GM23338 (cell line): Measurements from ENCODE around the gene SSTR4. TPM values are rescaled to one million over a fixed set of nuclear protein-coding genes. Genes with fewer than 3 reads are reported as not detected.

Source experiments
- ATAC-seq: fragments of 200-7000 bp; cut with Tn5 transposase; 3 replicates; pipeline ENCODE4 v1.9.1; 2020
- DNase-seq: peaks from one replicate; pipeline ENCODE4 v3.0.0-alpha.2; 2015; ENCODE audit warnings: low spot score
- H2AFZ ChIP-seq: fragments of 200-600 bp; sonication (generic); 2 replicates; pipeline ENCODE4 v1.8.0; 2016; ENCODE audit warnings: antibody characterized with exemption, mild to moderate bottlenecking, moderate library complexity
- H3F3A ChIP-seq: fragments of 200-600 bp; sonication (generic); replicated peaks from 2 replicates; pipeline ENCODE4 v1.8.0; 2017; ENCODE audit warnings: antibody characterized with exemption, mixed run types, low read depth
- H3K27ac ChIP-seq: fragments of 200-600 bp; sonication (generic); 2 replicates; pipeline ENCODE4 v1.6.1; 2016; ENCODE audit warnings: low read depth
- H3K27me3 ChIP-seq: fragments of 200-600 bp; sonication (generic); 2 replicates; pipeline ENCODE4 v1.8.0; 2016; ENCODE audit warnings: mild to moderate bottlenecking, mixed run types, moderate library complexity; ENCODE audit not compliant: insufficient read depth
- H3K36me3 ChIP-seq: fragments of 200-600 bp; sonication (generic); 2 replicates; pipeline ENCODE4 v1.8.0; 2016; ENCODE audit warnings: mild to moderate bottlenecking; ENCODE audit not compliant: insufficient read depth
- H3K4me1 ChIP-seq: fragments of 200-600 bp; sonication (generic); 2 replicates; pipeline ENCODE4 v1.8.0; 2016; ENCODE audit warnings: mild to moderate bottlenecking, moderate library complexity; ENCODE audit not compliant: insufficient read depth
- H3K4me2 ChIP-seq: fragments of 200-600 bp; sonication (generic); 2 replicates; pipeline ENCODE4 v1.7.1; 2017; ENCODE audit warnings: mixed run types
- H3K4me3 ChIP-seq: fragments of 200-600 bp; sonication (generic); 2 replicates; pipeline ENCODE4 v1.6.1; 2016; ENCODE audit warnings: mixed run types
- H3K79me2 ChIP-seq: fragments of 200-600 bp; sonication (generic); replicated peaks from 2 replicates; pipeline ENCODE4 v1.8.0; 2017; ENCODE audit warnings: mild to moderate bottlenecking; ENCODE audit not compliant: insufficient read depth
- H3K9me2 ChIP-seq: fragments of 200-600 bp; sonication (generic); 2 replicates; pipeline ENCODE4 v1.8.0; 2017; ENCODE audit not compliant: insufficient read depth
- H4K20me1 ChIP-seq: fragments of 200-600 bp; sonication (generic); replicated peaks from 2 replicates; pipeline ENCODE4 v1.8.0; 2017; ENCODE audit warnings: mild to moderate bottlenecking; ENCODE audit not compliant: insufficient read depth
- H3K27ac Mint-ChIP-seq: 2 replicates; pipeline ENCODE4 v1.8.0; 2020; ENCODE audit warnings: inconsistent platforms, mild to moderate bottlenecking, moderate library complexity, mixed read lengths
- H3K27me3 Mint-ChIP-seq: 3 replicates; pipeline ENCODE4 v1.8.0; 2022; ENCODE audit warnings: low read depth, mild to moderate bottlenecking, moderate library complexity, mixed read lengths, inconsistent platforms; ENCODE audit not compliant: insufficient read depth, poor library complexity
- H3K36me3 Mint-ChIP-seq: 3 replicates; pipeline ENCODE4 v1.8.0; 2021; ENCODE audit warnings: low read depth, mild to moderate bottlenecking, inconsistent platforms, moderate library complexity, mixed read lengths
- H3K4me1 Mint-ChIP-seq: 3 replicates; pipeline ENCODE4 v1.8.0; 2020; ENCODE audit warnings: mild to moderate bottlenecking, inconsistent platforms, mixed read lengths
- H3K4me3 Mint-ChIP-seq: 3 replicates; pipeline ENCODE4 v1.8.0; 2021; ENCODE audit warnings: moderate library complexity, mild to moderate bottlenecking, inconsistent platforms, mixed read lengths
- H3K9me3 Mint-ChIP-seq: 3 replicates; pipeline ENCODE4 v1.8.0; 2020; ENCODE audit warnings: moderate library complexity, mild to moderate bottlenecking, inconsistent platforms, mixed read lengths
- CREB1 ChIP-seq: fragments of 250-450 bp; sonication (Bioruptor Pico); IDR thresholded peaks from 2 replicates; pipeline ENCODE4 v1.5.0; 2020; ENCODE audit warnings: low read depth, mild to moderate bottlenecking, moderate library complexity
- EZH2 ChIP-seq: fragments of 200-600 bp; sonication (generic); IDR thresholded peaks from one replicate; pipeline ENCODE4 v1.8.0; 2017; ENCODE audit warnings: antibody characterized with exemption, mild to moderate bottlenecking, low read depth; ENCODE audit not compliant: unreplicated experiment
- ZNF331 ChIP-seq: fragments of 250-450 bp; sonication (Bioruptor Pico); IDR thresholded peaks from 2 replicates; pipeline ENCODE4 v1.5.0; 2020; ENCODE audit warnings: low read depth, mild to moderate bottlenecking, moderate library complexity
- polyA plus RNA-seq: library from polyadenylated mRNA; unstranded; fragments of >200 nt; fragmentation: Nextera tagmentation; extraction: Ambion mirVana; gene quantifications from 2 replicates; pipeline ENCODE4 v1.2.1, GENCODE V29; 2016
- total RNA-seq: library from RNA; depleted of rRNA; stranded (reverse); fragments of >200 nt; shearing (Covaris generic); gene quantifications from 2 replicates; pipeline ENCODE4 v1.2.3, GENCODE V29; 2014
- TF ChIP-seq, protein P1 (sequence below): fragments of 250-450 bp; sonication (Bioruptor Pico); IDR thresholded peaks from 2 replicates; pipeline ENCODE4 v1.5.0; 2020; ENCODE audit warnings: mild to moderate bottlenecking, moderate library complexity

Gene SSTR4
- total and polyA plus RNA-seq, 2 experiments from 2014 or later, result not detected

DNA sequence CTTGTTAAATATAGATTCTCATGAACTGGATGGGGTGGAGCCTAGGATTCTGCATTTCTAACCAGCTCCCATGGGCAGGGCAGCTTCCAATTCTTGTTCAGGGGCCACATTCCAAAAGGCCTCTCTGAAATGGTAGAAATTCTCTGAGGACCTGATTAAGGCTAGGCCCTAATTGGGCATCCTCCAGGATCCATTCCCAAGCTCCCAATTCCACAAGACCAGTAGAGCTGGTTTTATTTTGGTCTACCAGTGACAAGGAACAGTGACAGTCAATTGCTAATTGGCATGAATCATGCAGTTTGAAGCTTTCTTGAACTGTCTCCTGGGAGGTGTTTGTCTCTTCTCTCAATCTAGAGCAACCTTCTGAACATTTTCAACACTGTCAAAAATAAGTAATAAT is 11.3 kb downstream of the SSTR4 start (continued):
- TF ChIP-seq, protein P1, sequence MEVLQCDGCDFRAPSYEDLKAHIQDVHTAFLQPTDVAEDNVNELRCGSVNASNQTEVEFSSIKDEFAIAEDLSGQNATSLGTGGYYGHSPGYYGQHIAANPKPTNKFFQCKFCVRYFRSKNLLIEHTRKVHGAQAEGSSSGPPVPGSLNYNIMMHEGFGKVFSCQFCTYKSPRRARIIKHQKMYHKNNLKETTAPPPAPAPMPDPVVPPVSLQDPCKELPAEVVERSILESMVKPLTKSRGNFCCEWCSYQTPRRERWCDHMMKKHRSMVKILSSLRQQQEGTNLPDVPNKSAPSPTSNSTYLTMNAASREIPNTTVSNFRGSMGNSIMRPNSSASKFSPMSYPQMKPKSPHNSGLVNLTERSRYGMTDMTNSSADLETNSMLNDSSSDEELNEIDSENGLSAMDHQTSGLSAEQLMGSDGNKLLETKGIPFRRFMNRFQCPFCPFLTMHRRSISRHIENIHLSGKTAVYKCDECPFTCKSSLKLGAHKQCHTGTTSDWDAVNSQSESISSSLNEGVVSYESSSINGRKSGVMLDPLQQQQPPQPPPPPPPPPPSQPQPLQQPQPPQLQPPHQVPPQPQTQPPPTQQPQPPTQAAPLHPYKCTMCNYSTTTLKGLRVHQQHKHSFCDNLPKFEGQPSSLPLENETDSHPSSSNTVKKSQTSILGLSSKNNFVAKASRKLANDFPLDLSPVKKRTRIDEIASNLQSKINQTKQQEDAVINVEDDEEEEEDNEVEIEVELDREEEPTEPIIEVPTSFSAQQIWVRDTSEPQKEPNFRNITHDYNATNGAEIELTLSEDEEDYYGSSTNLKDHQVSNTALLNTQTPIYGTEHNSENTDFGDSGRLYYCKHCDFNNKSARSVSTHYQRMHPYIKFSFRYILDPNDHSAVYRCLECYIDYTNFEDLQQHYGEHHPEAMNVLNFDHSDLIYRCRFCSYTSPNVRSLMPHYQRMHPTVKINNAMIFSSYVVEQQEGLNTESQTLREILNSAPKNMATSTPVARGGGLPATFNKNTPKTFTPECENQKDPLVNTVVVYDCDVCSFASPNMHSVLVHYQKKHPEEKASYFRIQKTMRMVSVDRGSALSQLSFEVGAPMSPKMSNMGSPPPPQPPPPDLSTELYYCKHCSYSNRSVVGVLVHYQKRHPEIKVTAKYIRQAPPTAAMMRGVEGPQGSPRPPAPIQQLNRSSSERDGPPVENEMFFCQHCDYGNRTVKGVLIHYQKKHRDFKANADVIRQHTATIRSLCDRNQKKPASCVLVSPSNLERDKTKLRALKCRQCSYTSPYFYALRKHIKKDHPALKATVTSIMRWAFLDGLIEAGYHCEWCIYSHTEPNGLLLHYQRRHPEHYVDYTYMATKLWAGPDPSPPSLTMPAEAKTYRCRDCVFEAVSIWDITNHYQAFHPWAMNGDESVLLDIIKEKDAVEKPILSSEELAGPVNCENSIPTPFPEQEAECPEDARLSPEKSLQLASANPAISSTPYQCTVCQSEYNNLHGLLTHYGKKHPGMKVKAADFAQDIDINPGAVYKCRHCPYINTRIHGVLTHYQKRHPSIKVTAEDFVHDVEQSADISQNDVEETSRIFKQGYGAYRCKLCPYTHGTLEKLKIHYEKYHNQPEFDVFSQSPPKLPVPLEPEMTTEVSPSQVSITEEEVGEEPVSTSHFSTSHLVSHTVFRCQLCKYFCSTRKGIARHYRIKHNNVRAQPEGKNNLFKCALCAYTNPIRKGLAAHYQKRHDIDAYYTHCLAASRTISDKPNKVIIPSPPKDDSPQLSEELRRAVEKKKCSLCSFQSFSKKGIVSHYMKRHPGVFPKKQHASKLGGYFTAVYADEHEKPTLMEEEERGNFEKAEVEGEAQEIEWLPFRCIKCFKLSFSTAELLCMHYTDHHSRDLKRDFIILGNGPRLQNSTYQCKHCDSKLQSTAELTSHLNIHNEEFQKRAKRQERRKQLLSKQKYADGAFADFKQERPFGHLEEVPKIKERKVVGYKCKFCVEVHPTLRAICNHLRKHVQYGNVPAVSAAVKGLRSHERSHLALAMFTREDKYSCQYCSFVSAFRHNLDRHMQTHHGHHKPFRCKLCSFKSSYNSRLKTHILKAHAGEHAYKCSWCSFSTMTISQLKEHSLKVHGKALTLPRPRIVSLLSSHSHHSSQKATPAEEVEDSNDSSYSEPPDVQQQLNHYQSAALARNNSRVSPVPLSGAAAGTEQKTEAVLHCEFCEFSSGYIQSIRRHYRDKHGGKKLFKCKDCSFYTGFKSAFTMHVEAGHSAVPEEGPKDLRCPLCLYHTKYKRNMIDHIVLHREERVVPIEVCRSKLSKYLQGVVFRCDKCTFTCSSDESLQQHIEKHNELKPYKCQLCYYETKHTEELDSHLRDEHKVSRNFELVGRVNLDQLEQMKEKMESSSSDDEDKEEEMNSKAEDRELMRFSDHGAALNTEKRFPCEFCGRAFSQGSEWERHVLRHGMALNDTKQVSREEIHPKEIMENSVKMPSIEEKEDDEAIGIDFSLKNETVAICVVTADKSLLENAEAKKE (CRISPR knock-in tag), result no peak
- TF ChIP-seq ZNF331 (CRISPR knock-in tag), result no peak
- TF ChIP-seq CREB1 (CRISPR knock-in tag), result no peak

DNA sequence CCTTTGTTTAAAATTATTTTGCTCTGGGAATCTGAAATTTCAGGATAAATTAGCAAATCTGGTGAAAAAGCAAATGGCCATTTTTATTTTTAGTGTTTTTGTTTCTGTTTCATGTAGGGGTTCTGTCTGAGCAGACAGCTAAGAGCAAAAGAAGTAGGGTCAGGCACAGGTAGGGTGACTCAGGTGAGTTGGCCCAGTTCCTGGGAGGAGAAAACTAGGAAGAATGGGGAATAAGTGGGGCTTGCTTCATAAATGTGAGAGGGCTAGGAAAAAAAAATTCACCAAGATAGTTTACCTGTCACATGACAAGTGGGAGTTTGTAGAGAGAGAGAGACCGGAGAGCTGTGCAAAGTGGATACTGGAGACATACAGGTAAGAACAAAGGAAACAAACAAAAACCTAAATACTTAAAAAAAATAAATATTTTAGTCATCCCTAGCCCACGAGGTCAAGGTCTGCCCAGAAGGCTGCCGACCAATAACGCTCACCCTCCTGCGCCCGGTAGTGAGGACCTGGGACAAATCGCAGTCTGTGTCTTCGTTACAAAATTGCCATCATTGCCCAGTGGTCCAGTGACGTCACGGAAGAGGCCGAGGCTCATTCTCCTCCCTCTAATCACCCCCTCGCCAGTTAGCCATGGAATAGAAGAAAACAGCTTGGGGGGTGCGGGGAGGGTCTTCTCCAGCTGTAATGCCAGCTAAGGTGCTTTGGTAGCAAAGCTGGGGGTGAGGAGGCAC is 12.1 kb downstream of the SSTR4 start:
- Mint-ChIP-seq H3K27me3 (peaks cover 49% of the 10 kb centered on the region), H3K36me3 (peaks cover 4% of the 10 kb centered on the region; the same call in 1 of the 3 replicates), H3K4me3 (peak overlapping the region; percentile 55), H3K9me3 (peaks cover 4% of the 10 kb centered on the region; the same call in 2 of the 3 replicates), H3K4me1 (peaks cover 44% of the 10 kb centered on the region), H3K27ac (no peak overlapping the region)
- TF ChIP-seq EZH2 (no peak), CREB1 (CRISPR knock-in tag) (peak; percentile 85)
- Histone ChIP-seq H2AFZ (no peak overlapping the region), H3F3A (no peaks in the 10 kb centered on the region; the same call in 1 of the 2 replicates), H3K4me2 (no peak overlapping the region), H3K36me3 (no peaks in the 10 kb centered on the region; the same call in 1 of the 2 replicates), H3K27me3 (peaks cover 76% of the 10 kb centered on the region), H3K79me2 (no peaks in the 10 kb centered on the region), H3K9me2 (no peaks in the 10 kb centered on the region), H3K27ac (no peak overlapping the region), H3K4me3 (no peak overlapping the region), H3K4me1 (peaks cover 20% of the 10 kb centered on the region), H4K20me1 (no peaks in the 10 kb centered on the region)
- ATAC-seq (no peak), DNase-seq (no peak)
